NCI-H146 treated with DMSO at 0.1 percent for 48 hours (cell line): ENCODE data around the gene PDF.

ENCODE experiments used
- DNase-seq: peaks from one replicate; lab custom pipeline; 2025; ENCODE audit not compliant: unreplicated experiment; lab: John Stamatoyannopoulos, UW

PDF gene

DNA sequence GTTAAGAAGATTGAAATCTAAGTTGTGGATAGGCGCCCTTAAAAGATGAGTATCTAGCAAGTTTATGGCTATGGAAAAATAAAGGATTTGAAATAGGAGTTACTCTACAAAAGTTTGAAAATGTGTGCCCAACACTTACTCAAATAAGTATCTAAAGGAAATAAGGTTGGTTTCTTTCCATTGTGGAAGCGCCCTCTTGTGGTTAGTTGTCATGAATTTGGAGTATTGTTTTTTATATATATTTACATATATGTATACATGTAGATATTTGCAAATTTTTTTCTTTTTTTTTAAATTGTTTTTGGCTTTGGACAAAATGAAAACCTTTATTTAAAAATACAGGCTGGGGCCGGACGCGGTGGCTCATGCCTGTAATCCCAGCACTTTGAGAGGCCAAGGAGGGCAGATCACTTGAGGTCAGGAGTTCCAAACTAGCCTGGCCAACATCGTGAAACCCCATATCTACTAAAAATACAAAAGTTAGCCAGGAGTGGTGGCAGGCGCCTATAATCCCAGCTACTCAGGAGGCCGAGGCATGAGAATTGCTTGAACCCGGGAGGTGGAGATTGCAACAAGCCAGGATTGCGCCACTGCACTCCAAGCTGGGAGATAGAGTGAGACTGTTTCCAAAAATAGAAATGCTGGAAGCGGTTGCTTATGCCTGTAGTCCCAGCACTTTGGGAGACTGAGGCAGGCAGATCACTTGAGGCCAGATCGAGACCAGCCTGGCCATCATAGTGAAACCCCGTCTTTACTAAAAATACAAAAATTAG is 43.3 kb downstream of the PDF start:
- peak; percentile 7 for DNase-seq

DNA sequence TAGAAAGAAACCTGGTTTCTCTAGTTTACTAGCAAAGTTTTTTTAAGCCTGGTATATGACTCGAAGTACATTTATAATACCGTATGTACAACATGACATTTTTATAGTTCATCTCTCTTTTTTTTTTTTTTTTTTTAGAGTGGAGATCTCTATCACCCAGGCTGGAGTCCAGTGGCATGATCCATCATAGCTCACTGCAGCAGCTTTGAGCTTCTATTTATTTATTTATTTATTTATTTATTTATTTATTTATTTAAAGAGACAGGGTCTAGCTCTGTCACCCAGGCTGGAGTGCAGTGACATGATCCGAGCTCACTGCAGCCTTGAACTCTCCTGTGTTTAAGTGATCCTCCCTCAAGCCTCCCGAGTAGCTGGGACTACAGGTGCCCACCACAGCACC is 45.1 kb downstream of the PDF start:
- no peak for DNase-seq

- no peak for DNase-seq
These were observed 46.5 kb downstream of the PDF start for GRCh38 chr16:69283851-69284250.

- DNase-seq = no peak
These were observed 53.0 kb downstream of the PDF start for GRCh38 chr16:69277413-69277812.
